Stomach (tissue), 9 donors: ENCODE results near the gene C10orf67. TPM values are rescaled to one million over a fixed set of nuclear protein-coding genes. Genes with fewer than 3 reads are reported as not detected.

ENCODE experiments used
- DNase-seq, 2 donors: peaks; one replicate each; pipeline versions ENCODE4 v3.0.0 to v3.0.0-alpha.2; 2013 to 2019
- H3K27ac ChIP-seq, 5 donors: fragments of 200-600 bp in 4 of 5; sonication (generic) in 4 of 5; one replicate each; pipeline ENCODE4 v1.5.1; 2013 to 2019; ENCODE audit warnings: mild to moderate bottlenecking in 1 of 5, moderate library complexity in 1 of 5
- H3K27me3 ChIP-seq, 3 donors: fragments of 200-600 bp; sonication (generic); one replicate each; pipeline ENCODE4 v1.5.1; 2017 to 2019; ENCODE audit warnings: mixed run types in 1 of 3
- H3K36me3 ChIP-seq, 4 donors: fragments of 200-600 bp; sonication (generic); 1 replicate in 3 of 4; 2 replicates in 1 of 4; pipeline ENCODE4 v1.5.1; 2016 to 2019
- H3K4me1 ChIP-seq, 4 donors: fragments of 200-600 bp; sonication (generic); one replicate each; pipeline ENCODE4 v1.5.1; 2016 to 2019
- H3K4me3 ChIP-seq, 4 donors: fragments of 200-600 bp; sonication (generic) in 3 of 4; one replicate each; pipeline ENCODE4 v1.5.1; 2016 to 2019; ENCODE audit warnings: mild to moderate bottlenecking in 1 of 4
- H3K9me3 ChIP-seq, 4 donors: fragments of 200-600 bp; sonication (generic); one replicate each; pipeline ENCODE4 v1.5.1; 2016 to 2019
- EP300 ChIP-seq: sonication (generic); formaldehyde crosslinking; IDR thresholded peaks from one replicate; pipeline ENCODE4 v1.6.1; 2017; ENCODE audit warnings: antibody characterized with exemption
- POLR2A ChIP-seq, 4 donors: fragments of 450-650 bp; IDR thresholded peaks; one replicate each; pipeline ENCODE4 v1.6.1; 2016; ENCODE audit warnings: antibody characterized with exemption in 4 of 4, control low read depth in 2 of 4, mild to moderate bottlenecking in 1 of 4, moderate library complexity in 1 of 4
- POLR2AphosphoS5 ChIP-seq, 3 donors: sonication (generic); formaldehyde crosslinking; IDR thresholded peaks; one replicate each; pipeline ENCODE4 v1.6.1; 2016; ENCODE audit warnings: antibody characterized with exemption in 3 of 3
- WGBS, 5 donors: extraction: QIAGEN DNeasy Blood & Tissue Kit in 3 of 5; methylation state at CpG; one replicate each; pipeline versions ENCODE4 v1.1.5 to v1.1.7; 2013 to 2018; 5-methylcytosine and 5-hydroxymethylcytosine counted together
- intact Hi-C: fragments of 100-400 bp; cut with DNase I; formaldehyde crosslinking; loops from one replicate; pipeline ENCODE4 v1.15.1; 2023; ENCODE audit warnings: low total_unique reads
- polyA plus RNA-seq, 3 donors: library from polyadenylated mRNA; stranded (reverse); fragments of 200-250 nt; gene quantifications; one replicate each; pipeline ENCODE4 v1.2.3, GENCODE V29; 2013
- total RNA-seq, 5 donors: library from RNA; depleted of rRNA; stranded (reverse); fragments of >200 nt; gene quantifications; one replicate each; pipeline versions ENCODE4 v1.1.0 to v1.2.3, GENCODE V29; 2014 to 2016
- TF ChIP-seq, protein P1 (sequence below), 7 experiments: fragments of 450-650 bp in 4 of 7; fragments of 200-600 bp in 3 of 7; sonication (generic) in 3 of 7; IDR thresholded peaks; one replicate each; pipeline ENCODE4 v1.5.1; 2016 to 2019; ENCODE audit warnings: antibody characterized with exemption in 7 of 7, control low read depth in 2 of 7, mild to moderate bottlenecking in 1 of 7
- donor health status: healthy with polysubstance abuse.
- donor health status: Bipolar disorder and iron deficiency.
- donor health status: healthy.

Gene C10orf67
- total and polyA plus RNA-seq, 8 donors: 0.18 to 1.2 (median 0.31) TPM; not detected in 5

DNA sequence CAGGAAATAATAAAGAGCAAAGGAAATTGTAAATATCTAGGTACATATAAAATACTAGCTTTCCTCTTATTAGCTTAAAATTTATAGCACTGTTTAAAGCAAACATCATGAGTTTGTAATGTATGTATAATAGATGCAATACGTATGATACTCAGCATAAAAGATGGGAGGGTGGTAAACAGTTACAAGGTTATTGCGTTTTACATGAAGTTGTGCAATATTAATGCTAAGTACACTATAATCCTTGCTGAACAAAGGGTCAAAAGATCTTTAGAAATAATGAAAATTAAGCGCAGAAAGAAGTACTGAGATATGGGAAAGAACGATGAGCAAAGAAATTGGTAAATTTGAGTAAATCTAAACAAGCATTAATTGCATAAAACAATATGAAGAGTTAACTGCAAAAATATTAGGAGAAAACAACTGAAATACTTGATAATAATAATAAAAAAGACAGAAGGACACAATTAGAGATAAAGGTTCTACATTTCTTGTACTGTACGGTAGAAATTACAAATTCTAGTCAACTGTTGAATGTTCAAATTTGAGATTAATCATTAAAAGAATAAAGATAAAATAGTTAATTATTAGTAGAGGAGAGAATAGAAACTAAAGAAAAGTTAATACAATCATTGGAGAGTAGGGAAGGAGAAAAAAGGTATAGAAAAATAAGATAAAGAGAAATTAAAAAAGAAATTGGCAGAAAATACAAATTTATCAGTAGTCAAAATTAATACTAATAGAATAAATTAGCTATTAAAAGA is 17.9 kb downstream of the C10orf67 start:
- no peaks in the 10 kb centered on the region for H3K27me3 ChIP-seq
- intact Hi-C loops: no loop called here
- H3K36me3 ChIP-seq: no peaks in the 10 kb centered on the region
- no peaks in the 10 kb centered on the region for H3K4me1 ChIP-seq
- no peak for DNase-seq
- H3K9me3 ChIP-seq: no peaks in the 10 kb centered on the region
- no peak overlapping the region for H3K4me3 ChIP-seq
- WGBS, 5 donors: 76 to 83% (median 76%) methylated on average over 5 of the region's 5 CpGs
- H3K27ac ChIP-seq: no peak overlapping the region
- TF ChIP-seq EP300: no peak
- no peak for TF ChIP-seq POLR2A (IDR thresholded peaks at IDR 0.05)
- no peak for TF ChIP-seq POLR2AphosphoS5 (IDR thresholded peaks at IDR 0.05)
- TF ChIP-seq, protein P1, sequence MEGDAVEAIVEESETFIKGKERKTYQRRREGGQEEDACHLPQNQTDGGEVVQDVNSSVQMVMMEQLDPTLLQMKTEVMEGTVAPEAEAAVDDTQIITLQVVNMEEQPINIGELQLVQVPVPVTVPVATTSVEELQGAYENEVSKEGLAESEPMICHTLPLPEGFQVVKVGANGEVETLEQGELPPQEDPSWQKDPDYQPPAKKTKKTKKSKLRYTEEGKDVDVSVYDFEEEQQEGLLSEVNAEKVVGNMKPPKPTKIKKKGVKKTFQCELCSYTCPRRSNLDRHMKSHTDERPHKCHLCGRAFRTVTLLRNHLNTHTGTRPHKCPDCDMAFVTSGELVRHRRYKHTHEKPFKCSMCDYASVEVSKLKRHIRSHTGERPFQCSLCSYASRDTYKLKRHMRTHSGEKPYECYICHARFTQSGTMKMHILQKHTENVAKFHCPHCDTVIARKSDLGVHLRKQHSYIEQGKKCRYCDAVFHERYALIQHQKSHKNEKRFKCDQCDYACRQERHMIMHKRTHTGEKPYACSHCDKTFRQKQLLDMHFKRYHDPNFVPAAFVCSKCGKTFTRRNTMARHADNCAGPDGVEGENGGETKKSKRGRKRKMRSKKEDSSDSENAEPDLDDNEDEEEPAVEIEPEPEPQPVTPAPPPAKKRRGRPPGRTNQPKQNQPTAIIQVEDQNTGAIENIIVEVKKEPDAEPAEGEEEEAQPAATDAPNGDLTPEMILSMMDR (IDR thresholded peaks at IDR 0.05): no peak

DNA sequence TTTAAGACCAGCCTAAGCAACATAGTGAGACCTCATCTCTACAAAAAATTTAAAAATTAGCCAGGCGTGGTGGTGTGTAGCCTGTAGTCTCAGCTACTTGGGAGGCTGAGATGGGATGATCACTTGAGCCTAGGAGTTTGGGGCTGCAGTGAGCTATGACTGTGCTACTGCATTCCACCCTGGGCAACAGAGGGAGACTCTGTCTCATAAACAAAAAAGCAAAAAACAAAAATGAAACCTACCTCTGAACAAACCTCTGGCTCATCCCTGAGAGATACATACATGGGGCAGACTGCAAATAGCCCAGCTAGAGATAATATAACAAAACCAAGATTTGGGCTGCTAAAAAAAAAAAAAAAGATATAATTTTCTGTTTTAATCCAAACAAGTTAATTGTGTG is 19.5 kb downstream of the C10orf67 start:
- no peak overlapping the region for H3K27ac ChIP-seq
- no peak for DNase-seq
- no peaks in the 10 kb centered on the region for H3K4me1 ChIP-seq
- 80 to 93% (median 91%) methylated on average over 1 of the region's 1 CpG for WGBS, 5 donors
- no peaks in the 10 kb centered on the region for H3K27me3 ChIP-seq
- no peak overlapping the region for H3K4me3 ChIP-seq
- intact Hi-C loops: no loop called here
- H3K9me3 ChIP-seq: no peaks in the 10 kb centered on the region
- TF ChIP-seq EP300: no peak
- TF ChIP-seq, protein P1 (IDR thresholded peaks at IDR 0.05): no peak
- TF ChIP-seq POLR2A (IDR thresholded peaks at IDR 0.05): no peak
- no peak for TF ChIP-seq POLR2AphosphoS5 (IDR thresholded peaks at IDR 0.05)
- H3K36me3 ChIP-seq: no peaks in the 10 kb centered on the region

DNA sequence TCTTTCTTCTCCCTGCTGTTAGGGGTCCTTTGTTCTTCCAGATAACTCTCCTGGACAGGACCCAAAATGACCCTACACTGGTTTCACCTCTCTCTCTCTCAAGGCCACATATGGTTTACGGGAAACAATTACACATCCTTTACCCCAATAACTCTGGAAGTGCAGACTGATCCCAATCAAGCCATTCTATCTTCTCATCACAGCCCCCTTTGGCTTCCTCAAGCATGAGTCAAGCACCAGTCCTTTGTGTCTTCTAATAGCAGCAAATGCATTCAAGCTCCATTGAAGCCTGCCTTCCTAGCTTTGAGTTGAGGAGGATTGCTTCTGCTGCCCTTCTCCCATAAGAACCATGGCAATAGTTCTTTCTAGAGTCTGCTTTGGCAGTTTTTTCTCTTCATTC is 20.2 kb downstream of the C10orf67 start:
- Histone ChIP-seq H3K9me3 (no peaks in the 10 kb centered on the region), H3K36me3 (no peaks in the 10 kb centered on the region), H3K4me1 (no peaks in the 10 kb centered on the region), H3K27me3 (no peaks in the 10 kb centered on the region), H3K4me3 (no peak overlapping the region), H3K27ac (no peak overlapping the region)
- no peak for DNase-seq
- no peak for TF ChIP-seq POLR2A (IDR thresholded peaks at IDR 0.05)
- no peak for TF ChIP-seq POLR2AphosphoS5 (IDR thresholded peaks at IDR 0.05)
- TF ChIP-seq, protein P1 (IDR thresholded peaks at IDR 0.05): no peak
- TF ChIP-seq EP300: no peak
- intact Hi-C loops: no loop called here
- WGBS, 5 donors: 92 to 100% (median 96%) methylated on average over 1 of the region's 1 CpG

DNA sequence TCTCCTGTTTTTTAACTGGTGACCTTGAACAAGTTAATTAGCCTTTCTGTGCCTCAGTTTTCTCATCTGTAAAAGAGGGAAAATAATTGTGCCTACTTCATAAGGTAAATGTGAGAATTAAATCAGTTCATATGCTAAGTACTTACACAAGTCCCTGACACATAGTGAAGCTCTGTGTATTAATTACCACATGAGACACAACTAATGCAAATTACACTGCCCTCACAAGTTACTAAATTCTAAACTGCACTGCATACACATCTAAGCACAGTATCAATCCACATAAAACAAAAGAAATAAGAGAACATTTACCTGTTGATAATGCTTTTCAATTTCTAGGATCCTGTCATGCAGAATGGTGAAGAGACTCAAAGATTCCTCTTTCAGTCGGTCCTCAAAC is 22.5 kb downstream of the C10orf67 start:
- Histone ChIP-seq H3K4me1 (no peaks in the 10 kb centered on the region), H3K4me3 (no peak overlapping the region), H3K27ac (no peak overlapping the region), H3K9me3 (no peaks in the 10 kb centered on the region), H3K27me3 (no peaks in the 10 kb centered on the region), H3K36me3 (no peaks in the 10 kb centered on the region)
- TF ChIP-seq, protein P1 (IDR thresholded peaks at IDR 0.05): no peak
- TF ChIP-seq EP300 (no peak), POLR2A (IDR thresholded peaks at IDR 0.05) (no peak), POLR2AphosphoS5 (IDR thresholded peaks at IDR 0.05) (no peak)
- DNase-seq: no peak
- intact Hi-C loops: no loop called here
- 68 to 90% (median 85%) methylated on average over 1 of the region's 1 CpG for WGBS, 5 donors
